GM23338 (cell line): Measurements from ENCODE around the gene COL25A1. TPM values are rescaled to one million over a fixed set of nuclear protein-coding genes. Genes with fewer than 3 reads are reported as not detected.

ENCODE experiments used
- ATAC-seq: fragments of 200-7000 bp; cut with Tn5 transposase; 3 replicates; pipeline ENCODE4 v1.9.1; 2020
- DNase-seq: peaks from one replicate; pipeline ENCODE4 v3.0.0-alpha.2; 2015; ENCODE audit warnings: low spot score
- H2AFZ ChIP-seq: fragments of 200-600 bp; sonication (generic); 2 replicates; pipeline ENCODE4 v1.8.0; 2016; ENCODE audit warnings: antibody characterized with exemption, mild to moderate bottlenecking, moderate library complexity
- H3F3A ChIP-seq: fragments of 200-600 bp; sonication (generic); replicated peaks from 2 replicates; pipeline ENCODE4 v1.8.0; 2017; ENCODE audit warnings: antibody characterized with exemption, mixed run types, low read depth
- H3K27ac ChIP-seq: fragments of 200-600 bp; sonication (generic); 2 replicates; pipeline ENCODE4 v1.6.1; 2016; ENCODE audit warnings: low read depth
- H3K27me3 ChIP-seq: fragments of 200-600 bp; sonication (generic); 2 replicates; pipeline ENCODE4 v1.8.0; 2016; ENCODE audit warnings: mild to moderate bottlenecking, mixed run types, moderate library complexity; ENCODE audit not compliant: insufficient read depth
- H3K36me3 ChIP-seq: fragments of 200-600 bp; sonication (generic); 2 replicates; pipeline ENCODE4 v1.8.0; 2016; ENCODE audit warnings: mild to moderate bottlenecking; ENCODE audit not compliant: insufficient read depth
- H3K4me1 ChIP-seq: fragments of 200-600 bp; sonication (generic); 2 replicates; pipeline ENCODE4 v1.8.0; 2016; ENCODE audit warnings: mild to moderate bottlenecking, moderate library complexity; ENCODE audit not compliant: insufficient read depth
- H3K4me2 ChIP-seq: fragments of 200-600 bp; sonication (generic); 2 replicates; pipeline ENCODE4 v1.7.1; 2017; ENCODE audit warnings: mixed run types
- H3K4me3 ChIP-seq: fragments of 200-600 bp; sonication (generic); 2 replicates; pipeline ENCODE4 v1.6.1; 2016; ENCODE audit warnings: mixed run types
- H3K79me2 ChIP-seq: fragments of 200-600 bp; sonication (generic); replicated peaks from 2 replicates; pipeline ENCODE4 v1.8.0; 2017; ENCODE audit warnings: mild to moderate bottlenecking; ENCODE audit not compliant: insufficient read depth
- H3K9me2 ChIP-seq: fragments of 200-600 bp; sonication (generic); 2 replicates; pipeline ENCODE4 v1.8.0; 2017; ENCODE audit not compliant: insufficient read depth
- H4K20me1 ChIP-seq: fragments of 200-600 bp; sonication (generic); replicated peaks from 2 replicates; pipeline ENCODE4 v1.8.0; 2017; ENCODE audit warnings: mild to moderate bottlenecking; ENCODE audit not compliant: insufficient read depth
- H3K27ac Mint-ChIP-seq: 2 replicates; pipeline ENCODE4 v1.8.0; 2020; ENCODE audit warnings: inconsistent platforms, mild to moderate bottlenecking, moderate library complexity, mixed read lengths
- H3K27me3 Mint-ChIP-seq: 3 replicates; pipeline ENCODE4 v1.8.0; 2022; ENCODE audit warnings: low read depth, mild to moderate bottlenecking, moderate library complexity, mixed read lengths, inconsistent platforms; ENCODE audit not compliant: insufficient read depth, poor library complexity
- H3K36me3 Mint-ChIP-seq: 3 replicates; pipeline ENCODE4 v1.8.0; 2021; ENCODE audit warnings: low read depth, mild to moderate bottlenecking, inconsistent platforms, moderate library complexity, mixed read lengths
- H3K4me1 Mint-ChIP-seq: 3 replicates; pipeline ENCODE4 v1.8.0; 2020; ENCODE audit warnings: mild to moderate bottlenecking, inconsistent platforms, mixed read lengths
- H3K4me3 Mint-ChIP-seq: 3 replicates; pipeline ENCODE4 v1.8.0; 2021; ENCODE audit warnings: moderate library complexity, mild to moderate bottlenecking, inconsistent platforms, mixed read lengths
- H3K9me3 Mint-ChIP-seq: 3 replicates; pipeline ENCODE4 v1.8.0; 2020; ENCODE audit warnings: moderate library complexity, mild to moderate bottlenecking, inconsistent platforms, mixed read lengths
- CREB1 ChIP-seq: fragments of 250-450 bp; sonication (Bioruptor Pico); IDR thresholded peaks from 2 replicates; pipeline ENCODE4 v1.5.0; 2020; ENCODE audit warnings: low read depth, mild to moderate bottlenecking, moderate library complexity
- EZH2phosphoT487 ChIP-seq: fragments of 200-600 bp; sonication (generic); IDR thresholded peaks from one replicate; pipeline ENCODE4 v1.8.1; 2018; ENCODE audit warnings: antibody characterized with exemption; ENCODE audit not compliant: unreplicated experiment
- JUNB ChIP-seq: IDR thresholded peaks from one replicate; pipeline ENCODE4 v1.6.1; 2016; ENCODE audit warnings: antibody characterized with exemption; ENCODE audit not compliant: unreplicated experiment
- NANOG ChIP-seq: IDR thresholded peaks from 2 replicates; pipeline ENCODE4 v1.6.1; 2016; ENCODE audit warnings: antibody characterized with exemption, borderline replicate concordance
- POLR2AphosphoS5 ChIP-seq: IDR thresholded peaks from 2 replicates; pipeline ENCODE4 v1.6.1; 2016; ENCODE audit warnings: antibody characterized with exemption, low read depth
- STAT1 ChIP-seq: IDR thresholded peaks from one replicate; pipeline ENCODE4 v1.6.1; 2016; ENCODE audit warnings: antibody characterized with exemption; ENCODE audit not compliant: unreplicated experiment
- ZNF114 ChIP-seq: fragments of 250-450 bp; sonication (Bioruptor Pico); IDR thresholded peaks from 2 replicates; pipeline ENCODE4 v1.5.0; 2020; ENCODE audit warnings: mild to moderate bottlenecking, moderate library complexity
- polyA plus RNA-seq: library from polyadenylated mRNA; unstranded; fragments of >200 nt; fragmentation: Nextera tagmentation; extraction: Ambion mirVana; gene quantifications from 2 replicates; pipeline ENCODE4 v1.2.1, GENCODE V29; 2016
- total RNA-seq: library from RNA; depleted of rRNA; stranded (reverse); fragments of >200 nt; shearing (Covaris generic); gene quantifications from 2 replicates; pipeline ENCODE4 v1.2.3, GENCODE V29; 2014
- TF ChIP-seq, protein P1 (sequence below): IDR thresholded peaks from one replicate; pipeline ENCODE4 v1.6.1; 2018; ENCODE audit warnings: antibody characterized with exemption; ENCODE audit not compliant: unreplicated experiment
- TF ChIP-seq, protein P2 (sequence below): IDR thresholded peaks from 2 replicates; pipeline ENCODE4 v1.6.1; 2016; ENCODE audit warnings: antibody characterized with exemption
- TF ChIP-seq, protein P3 (sequence below), 2 experiments: fragments of 200-600 bp in 1 of 2; sonication (generic) in 1 of 2; conservative IDR thresholded peaks; 2 replicates each; pipeline versions ENCODE4 v1.5.1 to v1.6.1; 2016 to 2017; ENCODE audit warnings: antibody characterized with exemption in 2 of 2, low read depth in 2 of 2, mild to moderate bottlenecking in 2 of 2, moderate library complexity in 1 of 2

COL25A1 gene
- total and polyA plus RNA-seq, 2 experiments from 2014 or later, result 3.9 to 5.6 TPM

DNA sequence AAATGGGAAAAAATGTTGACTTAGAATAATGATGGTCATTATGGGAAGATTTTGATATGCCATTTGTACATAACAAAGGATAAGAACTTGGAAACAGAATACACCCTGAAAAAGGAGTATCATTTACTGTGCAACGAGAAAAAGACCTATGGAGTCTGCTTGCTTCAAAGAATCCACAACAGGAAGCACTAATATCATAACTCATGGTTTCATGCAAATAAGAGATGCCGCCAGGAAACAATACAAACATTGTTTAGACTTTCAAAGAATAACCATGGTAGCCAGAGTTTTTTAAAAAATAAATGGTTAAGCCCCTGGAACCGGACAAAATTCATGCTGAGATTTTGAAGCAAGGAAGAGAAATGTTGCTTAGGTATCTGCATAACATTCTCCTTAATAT lies 399.7 kb downstream of the COL25A1 start:
- no peak overlapping the region for H3K4me2 ChIP-seq
- ATAC-seq (no peak), DNase-seq (no peak)
- H3K27ac Mint-ChIP-seq, result no peak overlapping the region
- no peaks in the 10 kb centered on the region for H3F3A ChIP-seq
- no peaks in the 10 kb centered on the region for H3K9me3 Mint-ChIP-seq
- no peaks in the 10 kb centered on the region for H3K36me3 ChIP-seq
- H3K4me1 ChIP-seq, result peaks cover 13% of the 10 kb centered on the region
- no peaks in the 10 kb centered on the region for H3K27me3 Mint-ChIP-seq
- H3K27me3 ChIP-seq, result no peaks in the 10 kb centered on the region
- no peak overlapping the region for H2AFZ ChIP-seq
- no peaks in the 10 kb centered on the region for H4K20me1 ChIP-seq
- no peak for TF ChIP-seq ZNF114
- TF ChIP-seq POLR2AphosphoS5, result no peak
- TF ChIP-seq, protein P1, sequence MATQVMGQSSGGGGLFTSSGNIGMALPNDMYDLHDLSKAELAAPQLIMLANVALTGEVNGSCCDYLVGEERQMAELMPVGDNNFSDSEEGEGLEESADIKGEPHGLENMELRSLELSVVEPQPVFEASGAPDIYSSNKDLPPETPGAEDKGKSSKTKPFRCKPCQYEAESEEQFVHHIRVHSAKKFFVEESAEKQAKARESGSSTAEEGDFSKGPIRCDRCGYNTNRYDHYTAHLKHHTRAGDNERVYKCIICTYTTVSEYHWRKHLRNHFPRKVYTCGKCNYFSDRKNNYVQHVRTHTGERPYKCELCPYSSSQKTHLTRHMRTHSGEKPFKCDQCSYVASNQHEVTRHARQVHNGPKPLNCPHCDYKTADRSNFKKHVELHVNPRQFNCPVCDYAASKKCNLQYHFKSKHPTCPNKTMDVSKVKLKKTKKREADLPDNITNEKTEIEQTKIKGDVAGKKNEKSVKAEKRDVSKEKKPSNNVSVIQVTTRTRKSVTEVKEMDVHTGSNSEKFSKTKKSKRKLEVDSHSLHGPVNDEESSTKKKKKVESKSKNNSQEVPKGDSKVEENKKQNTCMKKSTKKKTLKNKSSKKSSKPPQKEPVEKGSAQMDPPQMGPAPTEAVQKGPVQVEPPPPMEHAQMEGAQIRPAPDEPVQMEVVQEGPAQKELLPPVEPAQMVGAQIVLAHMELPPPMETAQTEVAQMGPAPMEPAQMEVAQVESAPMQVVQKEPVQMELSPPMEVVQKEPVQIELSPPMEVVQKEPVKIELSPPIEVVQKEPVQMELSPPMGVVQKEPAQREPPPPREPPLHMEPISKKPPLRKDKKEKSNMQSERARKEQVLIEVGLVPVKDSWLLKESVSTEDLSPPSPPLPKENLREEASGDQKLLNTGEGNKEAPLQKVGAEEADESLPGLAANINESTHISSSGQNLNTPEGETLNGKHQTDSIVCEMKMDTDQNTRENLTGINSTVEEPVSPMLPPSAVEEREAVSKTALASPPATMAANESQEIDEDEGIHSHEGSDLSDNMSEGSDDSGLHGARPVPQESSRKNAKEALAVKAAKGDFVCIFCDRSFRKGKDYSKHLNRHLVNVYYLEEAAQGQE, result no peak
- TF ChIP-seq CREB1, result no peak
- TF ChIP-seq, protein P2, sequence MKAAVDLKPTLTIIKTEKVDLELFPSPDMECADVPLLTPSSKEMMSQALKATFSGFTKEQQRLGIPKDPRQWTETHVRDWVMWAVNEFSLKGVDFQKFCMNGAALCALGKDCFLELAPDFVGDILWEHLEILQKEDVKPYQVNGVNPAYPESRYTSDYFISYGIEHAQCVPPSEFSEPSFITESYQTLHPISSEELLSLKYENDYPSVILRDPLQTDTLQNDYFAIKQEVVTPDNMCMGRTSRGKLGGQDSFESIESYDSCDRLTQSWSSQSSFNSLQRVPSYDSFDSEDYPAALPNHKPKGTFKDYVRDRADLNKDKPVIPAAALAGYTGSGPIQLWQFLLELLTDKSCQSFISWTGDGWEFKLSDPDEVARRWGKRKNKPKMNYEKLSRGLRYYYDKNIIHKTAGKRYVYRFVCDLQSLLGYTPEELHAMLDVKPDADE, result no peak
- TF ChIP-seq JUNB, result no peak
- TF ChIP-seq EZH2phosphoT487, result no peak
- no peak for TF ChIP-seq NANOG
- no peak overlapping the region for H3K4me3 Mint-ChIP-seq
- no peak overlapping the region for H3K4me3 ChIP-seq
- no peak overlapping the region for H3K27ac ChIP-seq
- no peaks in the 10 kb centered on the region for H3K36me3 Mint-ChIP-seq
- no peaks in the 10 kb centered on the region for H3K9me2 ChIP-seq
- peaks cover 15% of the 10 kb centered on the region; the same call in 2 of the 3 replicates for H3K4me1 Mint-ChIP-seq
- no peaks in the 10 kb centered on the region for H3K79me2 ChIP-seq

DNA sequence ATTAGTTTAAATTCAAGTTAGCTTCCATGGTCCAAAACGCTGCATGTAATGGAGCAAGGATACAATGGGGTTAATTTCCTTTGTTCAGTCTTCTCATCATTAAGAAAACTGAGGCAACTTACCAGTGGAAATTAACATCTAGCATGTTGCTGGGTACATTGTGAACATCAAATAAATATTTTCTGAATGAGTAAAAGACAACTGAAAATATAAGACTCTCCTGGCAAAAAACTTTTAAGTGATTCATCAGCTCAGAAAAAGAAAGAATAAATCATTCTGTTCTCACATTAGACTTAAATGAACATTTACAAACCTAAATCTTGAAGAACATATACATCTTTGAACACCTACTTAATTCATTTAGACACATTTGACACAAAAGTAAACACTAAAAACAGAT lies 401.2 kb downstream of the COL25A1 start:
- Mint-ChIP-seq H3K4me1 (peaks cover 15% of the 10 kb centered on the region; the same call in 2 of the 3 replicates), H3K4me3 (no peak overlapping the region), H3K27me3 (no peaks in the 10 kb centered on the region), H3K9me3 (no peaks in the 10 kb centered on the region), H3K36me3 (no peaks in the 10 kb centered on the region), H3K27ac (no peak overlapping the region)
- Histone ChIP-seq H3K27me3 (no peaks in the 10 kb centered on the region), H3K27ac (no peak overlapping the region), H3K4me3 (no peak overlapping the region), H3K79me2 (no peaks in the 10 kb centered on the region), H2AFZ (no peak overlapping the region), H4K20me1 (no peaks in the 10 kb centered on the region), H3F3A (no peaks in the 10 kb centered on the region), H3K36me3 (no peaks in the 10 kb centered on the region), H3K4me2 (no peak overlapping the region), H3K4me1 (peaks cover 13% of the 10 kb centered on the region), H3K9me2 (no peaks in the 10 kb centered on the region)
- DNase-seq, result no peak
- ATAC-seq, result no peak
- TF ChIP-seq JUNB (no peak), STAT1 (no peak)
- TF ChIP-seq, protein P3, sequence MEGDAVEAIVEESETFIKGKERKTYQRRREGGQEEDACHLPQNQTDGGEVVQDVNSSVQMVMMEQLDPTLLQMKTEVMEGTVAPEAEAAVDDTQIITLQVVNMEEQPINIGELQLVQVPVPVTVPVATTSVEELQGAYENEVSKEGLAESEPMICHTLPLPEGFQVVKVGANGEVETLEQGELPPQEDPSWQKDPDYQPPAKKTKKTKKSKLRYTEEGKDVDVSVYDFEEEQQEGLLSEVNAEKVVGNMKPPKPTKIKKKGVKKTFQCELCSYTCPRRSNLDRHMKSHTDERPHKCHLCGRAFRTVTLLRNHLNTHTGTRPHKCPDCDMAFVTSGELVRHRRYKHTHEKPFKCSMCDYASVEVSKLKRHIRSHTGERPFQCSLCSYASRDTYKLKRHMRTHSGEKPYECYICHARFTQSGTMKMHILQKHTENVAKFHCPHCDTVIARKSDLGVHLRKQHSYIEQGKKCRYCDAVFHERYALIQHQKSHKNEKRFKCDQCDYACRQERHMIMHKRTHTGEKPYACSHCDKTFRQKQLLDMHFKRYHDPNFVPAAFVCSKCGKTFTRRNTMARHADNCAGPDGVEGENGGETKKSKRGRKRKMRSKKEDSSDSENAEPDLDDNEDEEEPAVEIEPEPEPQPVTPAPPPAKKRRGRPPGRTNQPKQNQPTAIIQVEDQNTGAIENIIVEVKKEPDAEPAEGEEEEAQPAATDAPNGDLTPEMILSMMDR (conservative IDR thresholded peaks at IDR 0.05; ENCODE audit: low read depth in 2 of 2), result no peak
